ENCODE data around the gene SLC36A3. TPM values are rescaled to one million over a fixed set of nuclear protein-coding genes. Genes with fewer than 3 reads are reported as not detected.

SLC36A3 gene
- total and polyA plus RNA-seq, 2 donors (not counting 1 experiment from before 2014, with no cell fraction given) = not detected

DNA sequence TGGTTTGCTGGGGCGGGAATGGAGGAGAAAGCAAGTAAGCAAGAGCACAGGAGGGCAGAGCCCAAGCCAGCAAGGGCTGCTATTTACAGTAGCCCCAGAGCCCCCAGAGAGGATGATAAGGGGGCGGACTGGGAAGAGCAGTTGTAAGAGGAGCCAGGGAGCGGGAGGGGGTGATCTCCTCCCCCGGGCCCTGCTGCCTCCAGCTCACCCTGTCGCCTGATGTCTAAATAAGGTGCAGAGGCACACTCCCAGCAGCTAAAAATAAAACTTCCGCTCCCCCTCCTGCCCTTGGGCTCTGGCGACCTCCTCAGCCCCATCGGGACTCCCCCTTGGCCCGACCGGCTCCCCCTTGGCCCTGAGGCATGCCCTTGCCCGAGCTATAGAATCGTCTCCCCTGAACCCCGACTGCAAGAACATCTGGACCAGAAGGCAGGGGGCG is 65.2 kb downstream of the SLC36A3 start:
- ATAC-seq (ENCODE audit: low read depth) (peak; percentile 60), DNase-seq (peak; percentile 66)
- Mint-ChIP-seq H3K27ac (peak overlapping the region; percentile 74), H3K4me1 (peaks cover 95% of the 10 kb centered on the region), H3K9me3 (ENCODE audit: insufficient read depth) (no peaks in the 10 kb centered on the region), H3K4me3 (peak overlapping the region; percentile 84), H3K27me3 (no peaks in the 10 kb centered on the region)
- Histone ChIP-seq H3K27ac (ENCODE audit: low read length in 2 of 2) (peak overlapping the region; percentile 73 to 80), H3K36me3 (replicated peaks in 1 of 2; ENCODE audit: control extremely low read depth in 1 of 2, control insufficient read depth in 1 of 2, extremely low read depth in 1 of 2, insufficient read depth in 2 of 2, low read length in 1 of 2) (no peaks in the 10 kb centered on the region), H3K79me2 (ENCODE audit: control insufficient read depth, insufficient read depth, low read length) (peaks cover 17% of the 10 kb centered on the region), H3K9ac (ENCODE audit: low read length) (peak overlapping the region; percentile 34), H4K20me1 (ENCODE audit: control insufficient read depth, insufficient read depth, low read length, poor library complexity, severe bottlenecking) (no peaks in the 10 kb centered on the region), H3K4me3 (ENCODE audit: control extremely low read depth in 1 of 5, extremely low read depth in 1 of 5, insufficient read depth in 1 of 5, low read depth in 2 of 5, low read length in 4 of 5) (peak overlapping the region in 4 of 5 experiments; percentile 4 to 48 (median 19)), H3K4me2 (replicated peaks; ENCODE audit: low read depth, low read length, poor library complexity, severe bottlenecking) (peak overlapping the region; percentile 79), H2AFZ (ENCODE audit: insufficient read depth, low read depth, low read length, poor library complexity, severe bottlenecking) (peak overlapping the region; percentile 74), H3K4me1 (ENCODE audit: control insufficient read depth in 2 of 2, insufficient read depth in 2 of 2, low read length in 2 of 2) (peaks cover 89 to 90% of the 10 kb centered on the region in 2 donors), H3K27me3 (replicated peaks in 1 of 4; ENCODE audit: control extremely low read depth in 1 of 4, control insufficient read depth in 3 of 4, insufficient read depth in 4 of 4, low read length in 3 of 4) (no peaks in the 10 kb centered on the region), H3K9me3 (ENCODE audit: control extremely low read depth in 1 of 3, control insufficient read depth in 2 of 3, insufficient read depth in 1 of 3, low read length in 2 of 3) (no peaks in the 10 kb centered on the region)
- ChIA-PET CTCF (interaction anchor here (0.8 to 14.0 kb wide), 39 partner anchors 9 to 437 kb away, joined by 3 to 299 read pairs (median 8); partner anchors contain the start of genes ANXA6, CCDC69 and GM2A), POLR2A (interaction anchor here (0.5 to 2.9 kb wide), 8 partner anchors 9 to 113 kb away, joined by 4 to 29 read pairs (median 8); partner anchors contain the start of genes CCDC69 and GM2A)
- 6% methylated on average over 13 of the region's 14 CpGs for WGBS (ENCODE audit: insufficient coverage)
- TF ChIP-seq, protein P1, sequence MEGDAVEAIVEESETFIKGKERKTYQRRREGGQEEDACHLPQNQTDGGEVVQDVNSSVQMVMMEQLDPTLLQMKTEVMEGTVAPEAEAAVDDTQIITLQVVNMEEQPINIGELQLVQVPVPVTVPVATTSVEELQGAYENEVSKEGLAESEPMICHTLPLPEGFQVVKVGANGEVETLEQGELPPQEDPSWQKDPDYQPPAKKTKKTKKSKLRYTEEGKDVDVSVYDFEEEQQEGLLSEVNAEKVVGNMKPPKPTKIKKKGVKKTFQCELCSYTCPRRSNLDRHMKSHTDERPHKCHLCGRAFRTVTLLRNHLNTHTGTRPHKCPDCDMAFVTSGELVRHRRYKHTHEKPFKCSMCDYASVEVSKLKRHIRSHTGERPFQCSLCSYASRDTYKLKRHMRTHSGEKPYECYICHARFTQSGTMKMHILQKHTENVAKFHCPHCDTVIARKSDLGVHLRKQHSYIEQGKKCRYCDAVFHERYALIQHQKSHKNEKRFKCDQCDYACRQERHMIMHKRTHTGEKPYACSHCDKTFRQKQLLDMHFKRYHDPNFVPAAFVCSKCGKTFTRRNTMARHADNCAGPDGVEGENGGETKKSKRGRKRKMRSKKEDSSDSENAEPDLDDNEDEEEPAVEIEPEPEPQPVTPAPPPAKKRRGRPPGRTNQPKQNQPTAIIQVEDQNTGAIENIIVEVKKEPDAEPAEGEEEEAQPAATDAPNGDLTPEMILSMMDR (IDR thresholded peaks at IDR 0.05) = no peak
- TF ChIP-seq EZH2 (IDR thresholded peaks at IDR 0.05; ENCODE audit: borderline replicate concordance, insufficient read depth, low read depth, low read length, poor library complexity, severe bottlenecking) = no peak
- intact Hi-C loops (cut with micrococcal nuclease) = loop anchor here (1.0 to 2.0 kb wide), 4 partner anchors 14 to 114 kb away; partner anchors contain the start of genes ANXA6 and CCDC69

DNA sequence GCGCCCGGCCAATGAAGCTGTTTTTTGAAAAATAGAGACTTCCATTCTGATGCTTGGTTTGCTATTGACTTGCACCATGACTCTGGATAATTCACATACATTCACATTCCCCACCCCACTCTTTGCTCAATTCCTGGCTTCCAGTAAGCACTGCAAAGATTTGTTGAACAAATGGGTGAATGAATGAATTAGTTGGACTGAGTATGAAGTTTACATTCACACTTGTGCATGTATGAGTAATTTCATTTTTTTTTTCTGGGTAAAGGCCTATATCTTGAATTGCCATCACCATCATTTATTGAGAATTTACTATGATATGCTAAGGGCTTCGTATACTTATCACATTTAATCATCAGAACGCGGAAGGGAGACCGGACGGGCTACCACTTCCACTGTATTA is 65.9 kb downstream of the SLC36A3 start:
- H3K9me3 Mint-ChIP-seq (ENCODE audit: insufficient read depth) = no peaks in the 10 kb centered on the region
- Histone ChIP-seq H3K4me2 (replicated peaks; ENCODE audit: low read depth, low read length, poor library complexity, severe bottlenecking) (peak overlapping the region; percentile 79), H3K36me3 (replicated peaks in 1 of 2; ENCODE audit: control extremely low read depth in 1 of 2, control insufficient read depth in 1 of 2, extremely low read depth in 1 of 2, insufficient read depth in 2 of 2, low read length in 1 of 2) (no peaks in the 10 kb centered on the region), H3K9me3 (ENCODE audit: control extremely low read depth in 1 of 3, control insufficient read depth in 2 of 3, insufficient read depth in 1 of 3, low read length in 2 of 3) (no peaks in the 10 kb centered on the region), H2AFZ (ENCODE audit: insufficient read depth, low read depth, low read length, poor library complexity, severe bottlenecking) (peak overlapping the region; percentile 74), H3K27me3 (replicated peaks in 1 of 4; ENCODE audit: control extremely low read depth in 1 of 4, control insufficient read depth in 3 of 4, insufficient read depth in 4 of 4, low read length in 3 of 4) (no peaks in the 10 kb centered on the region), H3K9ac (ENCODE audit: low read length) (peak overlapping the region; percentile 34), H3K4me1 (ENCODE audit: control insufficient read depth in 2 of 2, insufficient read depth in 2 of 2, low read length in 2 of 2) (peaks cover 91 to 96% of the 10 kb centered on the region in 2 donors), H3K79me2 (ENCODE audit: control insufficient read depth, insufficient read depth, low read length) (peaks cover 13% of the 10 kb centered on the region), H4K20me1 (ENCODE audit: control insufficient read depth, insufficient read depth, low read length, poor library complexity, severe bottlenecking) (no peaks in the 10 kb centered on the region), H3K27ac (ENCODE audit: low read length in 2 of 2) (peak overlapping the region; percentile 73 to 80), H3K4me3 (ENCODE audit: control extremely low read depth in 1 of 5, extremely low read depth in 1 of 5, insufficient read depth in 1 of 5, low read depth in 2 of 5, low read length in 4 of 5) (peak overlapping the region in 1 of 5 experiments; percentile 48)
- H3K4me3 Mint-ChIP-seq = peak overlapping the region; percentile 84
- H3K27me3 Mint-ChIP-seq = no peaks in the 10 kb centered on the region
- TF ChIP-seq, protein P1 (IDR thresholded peaks at IDR 0.05) = no peak
- TF ChIP-seq EZH2 (IDR thresholded peaks at IDR 0.05; ENCODE audit: borderline replicate concordance, insufficient read depth, low read depth, low read length, poor library complexity, severe bottlenecking) = no peak
- intact Hi-C loops (cut with micrococcal nuclease) = loop anchor here (1.0 to 2.0 kb wide), 4 partner anchors 13 to 113 kb away; partner anchors contain the start of genes ANXA6 and CCDC69
- POLR2A ChIA-PET = interaction anchor here (1.3 to 2.9 kb wide), 5 partner anchors 9 to 112 kb away, joined by 4 to 29 read pairs (median 11); partner anchors contain the start of gene GM2A
- no CpG with 5 or more reads among the region's 7 CpGs for WGBS (ENCODE audit: insufficient coverage)
- CTCF ChIA-PET = interaction anchor here (0.7 to 14.0 kb wide), 33 partner anchors 13 to 436 kb away, joined by 3 to 299 read pairs (median 8); partner anchors contain the start of genes ANXA6, CCDC69 and GM2A
- H3K4me1 Mint-ChIP-seq = peaks cover 95% of the 10 kb centered on the region
- H3K27ac Mint-ChIP-seq = peak overlapping the region; percentile 74
- DNase-seq = no peak
- ATAC-seq (ENCODE audit: low read depth) = no peak
